Adrenal gland (tissue), 5 donors: Measurements from ENCODE around the gene FMN1.

Experiments used
- CTCF ChIP-seq, 6 experiments: fragments of 450-650 bp in 4 of 6; fragments of 200-600 bp in 2 of 6; sonication (generic) in 1 of 6; IDR thresholded peaks; 1 replicate in 5 of 6; 2 replicates in 1 of 6; pipeline versions ENCODE4 v1.5.1 to v1.8.0; 2016 to 2021; ENCODE audit warnings: antibody characterized with exemption in 6 of 6, mild to moderate bottlenecking in 2 of 6, moderate library complexity in 1 of 6
- POLR2A ChIP-seq, 2 donors: fragments of 450-650 bp; IDR thresholded peaks; one replicate each; pipeline ENCODE4 v1.6.1; 2017; ENCODE audit warnings: antibody characterized with exemption in 2 of 2, mild to moderate bottlenecking in 2 of 2, moderate library complexity in 1 of 2
- donor health status: DM: no; HTN: no; CAD: no.

- TF ChIP-seq CTCF (IDR thresholded peaks at IDR 0.05): no peak
- TF ChIP-seq POLR2A (IDR thresholded peaks at IDR 0.05): no peak
Observed at GRCh38 chr15:33008284-33008995, 186.1 kb downstream of the FMN1 start.
